NOMO-1 treated with dmso at 0.1 percent for 144 hours (cell line): Measurements from ENCODE around the gene NSD2.

Source experiments
- DNase-seq: peaks from one replicate; lab custom pipeline; 2025; ENCODE audit not compliant: unreplicated experiment; lab: John Stamatoyannopoulos, UW

The NSD2 gene

GRCh38 chr4:1863297-1864033 lies 7.7 kb upstream of the NSD2 start:
- no peak for DNase-seq

GRCh38 chr4:1864076-1865008 lies 6.9 kb upstream of the NSD2 start:
- no peak for DNase-seq

GRCh38 chr4:1866189-1866661 lies 5.0 kb upstream of the NSD2 start:
- DNase-seq: no peak

- DNase-seq: no peak
Measured at GRCh38 chr4:1868293-1868692, 2.9 kb upstream of the NSD2 start.

GRCh38 chr4:1868912-1869311 lies 2.3 kb upstream of the NSD2 start:
- DNase-seq: no peak

GRCh38 chr4:1869530-1870327 lies 1.5 kb upstream of the NSD2 start:
- DNase-seq: no peak

- DNase-seq: peak; percentile 89
Measured at GRCh38 chr4:1870328-1870577, 940 bp upstream of the NSD2 start.

GRCh38 chr4:1871471-1872021 lies 353 bp downstream of the NSD2 start:
- no peak for DNase-seq

GRCh38 chr4:1872870-1873269 lies 1.7 kb downstream of the NSD2 start:
- DNase-seq: no peak

- no peak for DNase-seq
Measured at GRCh38 chr4:1873291-1873690, 2.1 kb downstream of the NSD2 start.

- no peak for DNase-seq
Measured at GRCh38 chr4:1873776-1874175, 2.6 kb downstream of the NSD2 start.

- DNase-seq: no peak
Measured at GRCh38 chr4:1874201-1874600, 3.0 kb downstream of the NSD2 start.

GRCh38 chr4:1879485-1879884 lies 8.3 kb downstream of the NSD2 start:
- no peak for DNase-seq

- DNase-seq: no peak
Measured at GRCh38 chr4:1880332-1880731, 9.1 kb downstream of the NSD2 start.

GRCh38 chr4:1882850-1883271 lies 11.7 kb downstream of the NSD2 start:
- no peak for DNase-seq

- no peak for DNase-seq
Measured at GRCh38 chr4:1883583-1883982, 12.4 kb downstream of the NSD2 start.

GRCh38 chr4:1885414-1885813 lies 14.2 kb downstream of the NSD2 start:
- no peak for DNase-seq

- no peak for DNase-seq
Measured at GRCh38 chr4:1887052-1887451, 15.9 kb downstream of the NSD2 start.

GRCh38 chr4:1890979-1891570 lies 19.9 kb downstream of the NSD2 start:
- no peak for DNase-seq

GRCh38 chr4:1895971-1896657 lies 24.9 kb downstream of the NSD2 start:
- no peak for DNase-seq
